HG03378 (cell line): ENCODE data around the gene COQ5.
A peak's percentile ranks its signal among the peaks of the same experiment; 100 is the strongest.

Experiments
- ATAC-seq: cut with Tn5 transposase; IDR thresholded peaks from one replicate; pipeline ENCODE4 v1.9.1; 2021; ENCODE audit warnings: mild to moderate bottlenecking, moderate library complexity; ENCODE audit not compliant: unreplicated experiment

COQ5 gene

DNA sequence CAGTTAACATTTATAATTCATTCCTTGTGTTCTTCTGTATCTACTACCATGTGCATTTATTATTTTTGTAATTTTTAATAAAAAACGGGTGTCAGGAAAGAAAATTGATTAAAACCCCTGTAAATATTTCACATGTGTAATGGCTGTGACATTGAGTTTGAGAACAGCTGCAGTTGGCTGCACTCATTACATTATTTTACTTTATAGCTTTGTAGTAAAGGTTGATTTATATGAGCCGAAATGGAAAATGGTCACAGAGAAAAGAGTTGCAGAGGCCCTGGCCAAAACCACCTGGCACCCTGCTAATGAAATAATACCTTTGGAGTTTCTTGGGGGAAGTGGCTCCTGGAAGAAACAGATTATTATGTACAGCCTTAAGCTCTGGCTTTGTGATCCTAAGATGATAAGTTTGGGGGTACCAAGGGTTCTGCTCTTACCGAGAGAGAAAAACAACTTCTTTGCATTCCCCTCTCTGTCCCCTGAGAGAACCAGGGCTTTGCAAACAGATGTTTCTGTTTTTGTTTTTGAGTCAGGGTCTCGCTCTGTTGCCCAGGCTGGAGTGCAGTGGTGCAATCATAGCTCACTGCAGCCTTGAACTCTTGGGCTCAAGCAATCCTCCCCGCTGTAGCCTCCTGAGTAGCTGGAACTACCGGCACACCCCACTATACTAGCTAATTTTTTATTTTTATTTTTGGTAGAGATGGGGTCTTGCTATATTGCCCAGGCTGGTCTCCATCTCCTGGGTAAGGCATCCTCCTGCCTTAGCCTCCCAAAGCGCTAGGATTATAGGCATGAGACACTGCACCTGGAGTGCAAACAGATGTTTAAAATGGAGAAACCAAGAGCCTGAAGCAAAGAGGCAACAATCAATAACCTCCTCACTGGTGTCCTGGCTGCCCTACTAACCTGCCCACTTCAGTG, 42.7 kb downstream of the COQ5 start:
- no peak for ATAC-seq

DNA sequence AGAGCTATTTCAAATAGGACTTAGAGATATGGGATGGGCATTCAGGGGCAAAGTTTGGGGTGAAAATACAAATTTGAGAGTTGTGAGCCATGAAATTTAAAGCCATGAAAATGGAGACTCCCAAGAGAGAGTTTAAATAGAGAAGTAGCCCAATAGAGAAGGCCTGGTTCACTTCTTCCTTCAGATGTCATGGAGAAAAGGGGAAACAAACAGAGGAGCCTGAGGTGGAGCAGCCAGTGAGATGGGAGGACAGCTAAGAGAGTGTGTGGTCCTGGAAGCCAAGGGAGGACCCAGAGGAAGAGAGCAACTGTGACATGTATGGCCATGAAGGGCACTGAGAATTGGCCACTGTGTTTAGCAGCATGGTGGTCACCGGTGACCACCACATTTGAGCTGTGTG, 45.3 kb downstream of the COQ5 start:
- ATAC-seq = no peak

DNA sequence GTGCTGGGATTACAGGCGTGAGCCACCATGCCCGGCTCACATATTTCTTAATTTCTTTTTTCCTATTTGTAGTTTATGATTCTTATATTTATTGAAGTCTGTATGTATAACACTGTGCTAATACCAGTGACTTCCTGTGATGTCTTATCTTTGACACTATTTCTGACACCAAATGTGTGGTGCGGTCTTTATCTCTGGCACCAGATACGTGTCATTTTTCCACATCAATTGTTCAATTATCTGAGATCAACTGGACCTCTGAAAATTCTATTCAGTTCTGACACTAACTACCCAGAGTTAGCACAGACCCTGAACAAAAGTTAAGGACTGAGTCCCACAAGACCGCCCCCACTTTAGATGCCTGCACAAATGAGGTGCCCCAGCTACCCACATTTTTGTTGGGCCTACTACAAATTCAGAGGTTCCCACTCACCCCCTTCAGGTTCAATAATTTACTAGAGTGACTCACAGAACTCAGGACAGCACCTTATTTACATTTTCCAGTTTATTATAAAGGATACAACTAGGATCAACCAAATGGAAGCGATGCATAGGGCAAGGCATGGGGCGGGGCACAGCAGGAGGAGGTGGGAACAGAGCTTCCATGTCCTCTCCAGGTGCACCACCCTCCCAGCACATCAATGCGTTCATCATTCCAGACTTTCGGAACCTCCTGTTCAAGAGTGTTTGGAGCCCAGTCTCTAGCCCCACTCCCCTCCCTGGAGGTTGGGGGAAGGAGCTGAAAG, 47.8 kb downstream of the COQ5 start:
- no peak for ATAC-seq

DNA sequence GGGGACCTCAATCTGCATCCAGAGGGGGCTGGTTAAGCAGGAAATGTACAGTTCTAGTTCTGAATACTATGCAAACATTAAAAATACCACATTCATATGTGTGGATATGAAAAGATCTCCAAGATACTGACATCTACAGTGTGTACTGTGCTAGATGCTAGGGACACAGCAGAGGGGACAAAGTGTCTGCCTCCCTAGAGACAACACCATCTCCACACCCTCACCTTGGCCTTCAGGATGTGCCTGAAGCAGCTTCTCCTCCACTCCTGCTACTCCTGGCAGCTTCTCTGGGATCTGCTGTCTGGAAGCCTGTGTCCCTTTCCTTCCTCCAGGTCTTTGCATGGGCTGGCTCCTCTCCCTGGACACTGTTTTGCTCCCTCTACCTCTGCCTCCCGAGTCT, 48.7 kb downstream of the COQ5 start:
- ATAC-seq = no peak

DNA sequence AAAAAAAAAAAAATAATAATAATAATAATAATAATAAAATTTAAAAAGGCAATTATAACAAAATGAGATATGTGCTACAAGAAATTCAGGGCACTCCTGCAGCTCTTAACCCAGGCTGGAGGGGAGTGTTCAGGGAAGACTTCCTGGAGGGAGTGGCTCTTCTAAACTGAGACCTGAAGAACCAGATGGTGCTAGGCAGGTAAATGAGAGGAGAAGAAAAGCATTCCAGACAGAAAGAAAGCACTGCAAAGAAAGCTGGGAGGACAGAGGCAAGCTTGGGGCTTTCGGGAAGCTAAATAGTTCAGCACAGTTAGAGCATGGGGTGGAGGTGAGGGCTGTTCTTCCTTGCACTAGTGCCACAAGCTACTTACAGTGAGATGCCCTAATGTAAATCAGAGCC, 49.5 kb downstream of the COQ5 start:
- ATAC-seq = no peak

DNA sequence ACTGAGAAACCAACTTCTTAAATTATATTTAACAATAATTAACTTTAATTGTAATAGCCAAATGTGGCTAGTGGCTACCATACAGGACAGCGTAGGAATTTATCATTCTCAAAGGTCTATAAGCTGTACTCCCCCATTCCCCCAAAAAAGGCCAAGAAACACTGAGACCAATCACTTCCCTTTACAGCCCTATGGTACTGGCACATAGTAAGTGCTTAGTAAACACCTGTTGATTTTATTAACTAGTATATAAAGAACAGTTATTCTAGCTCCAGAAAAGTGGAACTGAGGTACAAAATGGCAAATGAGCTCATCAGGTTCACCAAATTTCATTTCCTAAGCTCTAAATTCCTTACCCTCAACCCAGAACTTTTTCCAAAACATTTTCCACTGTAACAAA, 53.3 kb downstream of the COQ5 start:
- ATAC-seq = no peak

DNA sequence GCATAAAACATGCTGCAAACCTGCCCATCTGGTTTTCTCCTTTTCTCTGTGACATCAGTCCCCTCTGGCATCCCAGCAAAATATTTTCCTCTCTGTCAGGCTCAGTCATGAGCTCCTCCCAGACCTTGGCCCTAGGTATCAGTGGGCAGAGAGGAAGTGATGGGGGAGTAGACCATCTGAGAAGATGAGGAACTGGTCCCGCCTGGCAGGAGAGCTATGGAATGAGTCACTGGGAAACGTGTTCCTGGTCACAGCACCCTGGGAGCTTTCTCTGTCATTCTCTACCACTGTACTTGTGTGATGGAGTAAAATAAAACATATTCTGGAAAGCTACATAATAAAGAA, 54.4 kb downstream of the COQ5 start:
- ATAC-seq = no peak

DNA sequence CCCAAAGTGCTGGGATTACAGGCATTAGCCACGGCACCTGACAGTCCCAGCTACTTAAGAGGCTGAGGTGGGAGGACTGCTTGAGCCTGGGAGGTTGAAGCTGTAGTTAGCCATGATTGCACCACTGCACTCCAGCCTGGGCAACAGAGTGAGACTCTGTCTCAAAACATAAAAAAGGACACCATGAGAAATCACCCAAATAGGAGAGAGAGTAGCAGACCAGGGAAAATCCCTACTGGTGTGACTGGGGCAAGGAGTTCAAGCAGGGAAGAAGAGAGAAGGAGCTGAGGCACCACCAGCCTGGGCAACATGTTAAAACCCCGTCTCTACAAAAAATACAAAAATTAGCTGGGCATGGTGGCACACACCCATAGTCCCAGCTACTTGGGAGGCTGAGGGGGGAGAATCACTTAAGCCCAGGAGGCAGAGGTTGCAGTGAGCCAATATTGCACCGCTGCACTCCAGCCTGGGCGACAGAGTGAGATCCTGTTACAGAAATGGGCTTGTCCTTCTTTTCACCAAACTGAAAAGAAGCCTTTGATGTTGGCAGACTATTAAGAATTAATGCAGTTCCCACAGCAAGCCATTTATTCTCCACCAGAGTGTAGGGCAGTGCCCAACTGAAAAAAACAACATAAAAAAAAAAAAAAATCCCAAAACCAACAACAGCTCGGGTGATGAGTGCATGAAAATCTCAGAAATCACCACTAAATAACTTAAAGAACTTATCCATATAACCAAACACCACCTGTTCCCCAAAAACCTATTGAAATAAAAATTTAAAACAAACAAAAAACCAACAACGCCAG, 54.9 kb downstream of the COQ5 start:
- no peak for ATAC-seq

DNA sequence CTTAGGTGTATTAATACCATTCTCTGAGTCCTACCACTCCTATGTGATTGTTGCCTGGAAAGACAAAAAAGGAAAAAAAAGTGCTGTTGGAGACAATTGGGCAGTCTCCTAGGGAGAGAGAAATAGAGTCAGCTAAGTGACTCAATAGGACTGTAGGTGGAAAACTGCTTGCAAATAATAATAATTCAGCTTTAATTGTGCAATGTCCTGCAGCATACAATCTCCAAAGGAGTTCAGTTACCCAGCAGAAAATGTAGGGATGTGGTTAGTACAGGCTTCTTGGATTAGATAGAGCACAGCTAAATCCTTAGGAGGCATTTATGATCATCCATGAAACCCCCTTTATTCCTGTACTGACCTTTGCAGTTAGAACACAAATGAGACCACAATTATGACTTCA, 56.4 kb downstream of the COQ5 start:
- no peak for ATAC-seq

DNA sequence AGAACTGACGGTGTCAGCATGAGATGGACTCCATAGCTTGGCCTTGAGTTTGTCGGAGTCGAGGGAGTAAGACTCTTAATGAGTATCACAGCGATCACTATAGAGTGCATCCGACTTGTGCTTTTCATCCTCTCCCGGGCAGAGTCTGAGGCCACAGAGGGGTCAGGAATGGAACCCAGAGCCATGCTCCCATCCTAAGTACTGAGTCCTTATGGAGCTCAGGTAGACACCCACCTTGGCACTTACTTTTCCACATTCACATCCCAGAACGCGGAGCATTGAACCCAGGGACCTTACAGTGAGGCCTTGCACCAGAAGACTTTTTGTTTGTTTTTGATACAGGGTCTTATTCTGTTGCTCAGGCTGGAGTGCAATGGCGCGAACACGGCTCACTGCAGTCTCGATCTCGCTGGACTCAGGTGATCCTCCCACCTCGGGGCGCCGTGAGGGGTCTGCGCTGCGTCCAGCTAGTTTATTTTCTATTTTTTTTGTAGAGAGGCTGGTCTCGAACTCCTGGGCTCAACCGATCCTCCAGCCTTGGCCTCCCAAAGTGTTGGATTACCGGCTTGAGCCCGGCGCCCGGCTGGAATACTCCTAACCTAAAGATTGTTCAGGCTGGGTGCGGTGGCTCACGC, 58.7 kb downstream of the COQ5 start:
- peak; percentile 20 for ATAC-seq

DNA sequence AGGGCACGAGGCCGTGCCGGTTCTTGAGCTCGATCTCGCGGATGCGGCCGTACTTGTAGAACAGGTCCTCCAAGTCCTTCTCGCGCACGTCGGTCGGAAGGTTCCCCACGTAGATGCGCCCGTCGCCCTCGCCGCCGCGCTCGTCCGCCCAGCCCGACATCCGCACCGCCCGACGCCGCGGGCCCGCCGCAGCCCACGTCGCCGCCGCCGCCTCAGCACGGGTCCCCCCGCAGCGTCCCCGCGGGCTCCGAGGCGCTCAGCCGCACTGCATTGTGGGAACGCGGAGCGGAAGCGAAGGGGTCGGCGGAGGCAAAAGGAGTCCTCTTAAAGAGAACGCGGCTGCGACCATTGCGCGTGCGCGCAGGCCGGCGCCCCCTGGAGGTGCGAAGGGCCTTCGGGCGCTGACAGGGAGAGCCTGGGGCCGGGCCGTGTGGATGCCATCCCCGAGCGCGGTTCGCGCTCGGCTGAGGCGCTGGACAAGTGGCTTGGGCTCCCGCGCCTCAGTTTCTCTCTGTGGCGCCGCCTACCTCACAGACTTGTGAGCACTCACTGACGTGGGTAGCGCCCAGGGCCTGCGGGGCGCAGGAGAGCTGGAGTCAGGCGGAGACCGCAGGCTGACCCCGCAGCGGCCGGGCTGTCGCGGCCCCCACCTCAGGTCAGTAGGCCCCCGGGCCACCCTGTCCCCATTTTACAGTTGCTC, 59.4 kb downstream of the COQ5 start, which contains the start of gene SRSF9:
SRSF9 (minus strand) TSS at position 299 of the 700 bp plus-strand sequence; CDS start at position 160, 139 bp downstream.
- peak; percentile 80 for ATAC-seq

DNA sequence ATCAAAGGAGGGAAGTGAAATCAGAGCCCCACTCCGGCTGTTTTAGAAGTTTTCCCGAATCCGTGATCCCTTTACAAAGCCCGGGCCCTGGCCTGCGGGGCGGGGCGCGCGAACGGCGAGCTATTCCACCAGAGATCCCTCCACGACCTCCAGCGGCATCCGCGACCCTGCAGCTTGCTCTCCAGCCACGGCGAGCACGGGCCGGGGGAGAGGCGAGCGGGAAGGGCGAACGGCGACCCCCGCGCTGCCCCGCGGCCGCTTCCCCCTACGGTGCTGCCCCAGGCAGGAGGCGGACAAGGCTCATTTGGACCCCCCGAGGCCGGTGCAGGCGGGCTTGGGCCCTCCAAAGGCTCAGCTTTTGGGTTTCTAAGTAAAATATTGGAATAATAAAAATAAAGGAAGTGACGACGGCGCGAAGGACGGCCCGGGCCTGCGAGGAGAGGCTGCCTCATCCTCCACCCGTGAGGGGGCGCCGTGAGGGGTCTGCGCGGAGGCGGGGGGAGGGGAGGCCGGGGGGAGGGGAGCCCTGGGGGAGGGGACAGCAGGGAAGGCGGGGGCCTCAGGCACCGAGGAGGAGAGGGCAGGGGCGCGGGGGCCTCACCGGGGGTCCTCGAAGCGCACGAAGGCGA, 60.0 kb downstream of the COQ5 start:
- no peak for ATAC-seq

DNA sequence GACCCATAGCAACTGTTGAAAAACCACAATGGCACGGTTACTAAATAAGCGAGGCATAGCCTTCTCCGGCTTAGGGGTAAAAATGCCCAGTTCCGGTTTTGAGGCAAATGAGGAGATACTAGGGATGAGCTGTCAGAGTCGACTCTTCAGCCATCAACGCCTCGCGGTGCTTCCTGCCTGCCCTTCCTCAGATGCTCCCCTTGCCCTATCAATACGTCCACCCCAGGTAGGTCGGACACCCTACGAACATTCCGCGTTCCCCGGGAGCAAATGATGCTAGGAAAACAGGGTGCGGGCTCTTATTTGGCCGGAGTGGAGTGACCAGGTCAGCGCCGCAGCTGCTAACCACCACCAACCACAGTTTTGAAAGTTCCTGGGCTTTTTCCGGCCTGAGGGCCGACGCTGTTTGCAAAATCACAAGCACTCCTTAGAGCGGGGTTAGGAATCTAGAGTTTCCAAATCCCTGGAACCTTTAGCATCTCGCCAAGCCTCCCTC, 60.6 kb downstream of the COQ5 start:
- ATAC-seq = no peak

DNA sequence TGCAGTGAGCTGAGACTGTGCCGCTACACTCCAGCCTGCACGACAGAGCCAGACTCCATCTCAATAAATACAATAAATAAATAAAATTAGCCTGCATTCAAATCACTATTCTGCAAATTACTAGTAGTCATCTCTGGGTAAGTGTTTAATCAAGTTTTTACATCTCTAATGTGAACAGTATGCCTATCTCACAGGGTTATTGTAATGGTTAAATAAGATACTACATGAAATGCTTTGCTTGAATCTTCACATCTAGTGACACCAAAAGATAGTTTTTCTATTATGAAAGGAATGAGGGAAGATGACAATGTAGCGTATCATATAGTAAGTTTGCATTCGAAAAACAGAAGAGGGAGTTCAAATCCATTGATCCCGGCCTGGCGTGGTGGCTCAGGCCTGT, 61.5 kb downstream of the COQ5 start:
- ATAC-seq = no peak

DNA sequence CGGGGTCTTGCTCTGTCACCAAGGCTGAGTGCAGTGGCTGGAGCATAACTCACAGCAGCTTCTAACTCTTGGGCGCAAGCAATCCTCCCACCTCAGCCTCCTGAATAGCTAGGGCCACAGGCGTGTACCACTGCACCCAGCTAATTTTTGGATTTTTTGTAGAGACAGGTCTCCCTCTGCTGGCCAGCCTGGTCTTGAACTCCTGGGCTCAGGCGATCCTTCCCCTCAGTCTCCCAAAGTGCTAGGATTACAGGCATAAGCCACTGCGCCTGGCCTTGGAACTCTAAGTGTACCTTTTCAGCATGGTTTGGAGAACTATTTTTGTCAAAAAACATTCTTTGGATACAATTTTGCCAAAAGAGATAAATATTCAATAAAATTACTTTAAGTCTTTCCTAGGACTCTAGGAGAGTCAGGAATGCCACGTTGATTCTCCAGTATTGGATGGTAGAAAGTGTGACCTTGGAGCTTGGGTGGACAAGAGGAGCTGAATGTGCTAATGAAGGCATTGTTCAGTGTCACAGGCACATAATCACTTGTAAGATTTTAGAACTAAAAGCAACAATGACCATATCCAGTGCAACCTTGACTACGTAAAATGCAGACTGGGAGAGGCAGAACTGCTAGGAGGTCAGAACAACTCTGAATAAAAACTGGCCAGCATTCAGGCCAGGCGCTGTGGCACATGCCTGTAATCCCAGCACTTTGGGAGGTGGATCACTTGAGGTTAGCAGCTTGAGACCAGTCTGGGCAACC, 62.2 kb downstream of the COQ5 start:
- no peak for ATAC-seq

DNA sequence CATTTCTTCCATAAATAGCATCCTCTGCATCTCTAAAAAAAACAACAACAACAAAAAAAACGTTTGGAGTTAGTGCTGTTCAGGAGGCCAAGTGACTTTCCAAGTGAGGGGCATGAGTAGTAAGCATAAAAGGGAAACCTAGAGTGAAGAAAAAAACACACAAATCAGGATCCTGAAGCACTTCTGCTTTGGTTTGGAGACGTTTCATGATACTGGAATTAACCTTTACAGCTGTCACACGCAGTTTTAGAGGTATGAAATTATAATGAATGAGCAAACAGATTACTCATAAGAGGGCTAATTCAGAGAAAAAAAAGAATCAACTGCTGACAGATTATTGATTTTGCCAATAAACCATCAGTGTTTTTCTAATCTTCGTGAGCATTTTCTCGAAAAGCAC, 63.2 kb downstream of the COQ5 start:
- no peak for ATAC-seq

DNA sequence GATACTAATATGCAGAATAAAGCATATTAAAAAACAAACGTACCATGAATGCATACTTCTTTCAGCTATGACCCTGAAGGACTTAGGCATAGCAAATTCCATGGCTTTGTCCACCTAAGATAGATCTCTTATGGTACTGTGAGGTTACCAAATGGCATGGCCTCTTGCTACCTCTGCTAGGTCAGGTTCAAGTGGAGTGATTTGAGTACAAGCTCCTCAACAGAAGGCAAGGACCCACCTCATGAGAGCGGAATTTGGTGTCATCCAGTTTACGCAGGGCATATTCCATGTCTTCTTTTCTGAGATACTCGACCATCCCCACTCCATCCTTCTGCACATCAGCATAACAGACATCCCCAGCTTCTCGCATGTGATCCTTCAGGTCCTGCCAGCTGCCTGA, 65.2 kb downstream of the COQ5 start:
- ATAC-seq = no peak

DNA sequence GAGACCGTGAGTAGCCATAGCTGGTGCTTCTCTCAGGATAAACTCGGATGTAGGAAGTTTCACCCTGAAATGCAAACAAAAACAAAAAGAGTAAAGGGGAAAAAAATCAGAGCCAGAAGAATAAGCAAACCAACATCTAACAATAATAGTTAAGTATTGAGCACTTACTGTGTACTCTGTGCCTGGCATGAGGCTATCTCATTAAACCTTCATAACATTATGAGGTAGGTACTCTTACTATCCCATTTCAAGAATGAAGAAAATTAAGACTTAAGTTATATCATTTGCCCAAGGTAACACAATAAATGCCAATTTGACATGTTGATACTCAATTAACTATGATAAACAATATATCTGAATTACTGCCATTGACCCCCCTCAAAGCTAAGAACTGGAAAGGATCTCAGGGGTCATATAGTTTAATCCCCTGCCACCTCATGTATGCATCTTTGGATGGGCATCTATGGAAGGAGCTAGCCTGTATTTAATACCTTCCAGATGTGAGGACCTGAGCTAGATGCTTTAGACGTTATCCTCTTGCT, 66.8 kb downstream of the COQ5 start:
- ATAC-seq = no peak

DNA sequence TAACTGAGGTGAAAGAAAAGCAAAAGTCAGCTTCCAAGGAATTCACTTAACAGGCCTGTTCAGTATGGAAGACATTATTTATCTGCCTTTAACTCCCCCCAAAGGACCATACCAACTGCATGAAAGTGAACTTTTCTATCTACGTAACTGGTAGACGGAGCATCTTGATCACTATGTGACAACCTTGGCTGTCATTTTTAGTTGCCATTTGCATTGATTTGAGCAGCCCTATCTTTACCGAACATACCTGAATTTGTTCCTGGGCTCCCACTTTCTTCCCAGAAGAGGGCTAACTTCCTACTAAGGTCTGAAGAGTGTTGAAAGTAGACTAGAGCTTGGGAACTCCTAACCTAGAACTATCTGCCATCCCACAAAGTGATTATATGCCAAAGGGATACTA, 68.8 kb downstream of the COQ5 start:
- no peak for ATAC-seq
